ENCODE results near the gene MYO1F. TPM values are rescaled to one million over a fixed set of nuclear protein-coding genes. Genes with fewer than 3 reads are reported as not detected.

The MYO1F gene
- polyA plus RNA-seq, 2 of the 4 experiments (the other 2 are of a cell fraction), result 0.23 to 0.37 TPM

- Histone ChIP-seq H3K9me3 (no peaks in the 10 kb centered on the region), H3K4me2 (no peak overlapping the region), H3K4me3 (no peak overlapping the region), H3K4me1 (no peaks in the 10 kb centered on the region), H3K27ac (no peak overlapping the region)
- WGBS (ENCODE audit: missing lambda C conversion rate), result 91% methylated on average over 4 of the region's 4 CpGs
- ChIA-PET CTCF (no interaction called here), POLR2A (no interaction called here)
- TF ChIP-seq BCL3 (IDR thresholded peaks at IDR 0.05) (no peak), ZNF302 (CRISPR knock-in tag; IDR thresholded peaks at IDR 0.05) (no peak), CHD4 (IDR thresholded peaks at IDR 0.05; ENCODE audit: borderline replicate concordance) (no peak), JUNB (IDR thresholded peaks at IDR 0.05) (no peak), NFE2L2 (conservative IDR thresholded peaks at IDR 0.05; ENCODE audit: low read length) (no peak), USF2 (IDR thresholded peaks at IDR 0.05) (no peak), RFX5 (IDR thresholded peaks at IDR 0.05) (no peak), SMC3 (IDR thresholded peaks at IDR 0.05) (no peak)
- ATAC-seq (no peak), FAIRE-seq (no peak), DNase-seq (ENCODE audit: low read depth in 1 of 2, low spot score in 1 of 2) (no peak)
Observed at GRCh38 chr19:8477889-8478288, 99.4 kb downstream of the MYO1F start.

- ChIA-PET POLR2A (no interaction called here), CTCF (no interaction called here)
- no peak overlapping the region for H3K27ac ChIP-seq
- DNase-seq (ENCODE audit: low read depth in 1 of 2, low spot score in 1 of 2), result no peak
- H3K4me3 ChIP-seq, result no peak overlapping the region
- TF ChIP-seq HEYL (CRISPR knock-in tag; IDR thresholded peaks at IDR 0.05), result no peak
- no peak for TF ChIP-seq JUNB (IDR thresholded peaks at IDR 0.05)
- no peak for TF ChIP-seq CHD4 (IDR thresholded peaks at IDR 0.05; ENCODE audit: borderline replicate concordance)
- no peak for TF ChIP-seq EP300 (IDR thresholded peaks at IDR 0.05)
- TF ChIP-seq HES2 (IDR thresholded peaks at IDR 0.05), result no peak
- TF ChIP-seq RNF2 (IDR thresholded peaks at IDR 0.05; ENCODE audit: borderline replicate concordance, low read depth), result no peak
- TF ChIP-seq, protein P1, sequence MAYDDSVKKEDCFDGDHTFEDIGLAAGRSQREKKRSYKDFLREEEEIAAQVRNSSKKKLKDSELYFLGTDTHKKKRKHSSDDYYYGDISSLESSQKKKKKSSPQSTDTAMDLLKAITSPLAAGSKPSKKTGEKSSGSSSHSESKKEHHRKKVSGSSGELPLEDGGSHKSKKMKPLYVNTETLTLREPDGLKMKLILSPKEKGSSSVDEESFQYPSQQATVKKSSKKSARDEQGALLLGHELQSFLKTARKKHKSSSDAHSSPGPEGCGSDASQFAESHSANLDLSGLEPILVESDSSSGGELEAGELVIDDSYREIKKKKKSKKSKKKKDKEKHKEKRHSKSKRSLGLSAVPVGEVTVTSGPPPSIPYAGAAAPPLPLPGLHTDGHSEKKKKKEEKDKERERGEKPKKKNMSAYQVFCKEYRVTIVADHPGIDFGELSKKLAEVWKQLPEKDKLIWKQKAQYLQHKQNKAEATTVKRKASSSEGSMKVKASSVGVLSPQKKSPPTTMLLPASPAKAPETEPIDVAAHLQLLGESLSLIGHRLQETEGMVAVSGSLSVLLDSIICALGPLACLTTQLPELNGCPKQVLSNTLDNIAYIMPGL (CRISPR knock-in tag; IDR thresholded peaks at IDR 0.05; ENCODE audit: borderline replicate concordance), result no peak
- TF ChIP-seq PBX3 (IDR thresholded peaks at IDR 0.05), result no peak
- no peak for TF ChIP-seq RARB (CRISPR knock-in tag; IDR thresholded peaks at IDR 0.05)
- TF ChIP-seq NPAS2 (CRISPR knock-in tag; IDR thresholded peaks at IDR 0.05; ENCODE audit: borderline replicate concordance), result no peak
- TF ChIP-seq MYC (IDR thresholded peaks at IDR 0.05; ENCODE audit: borderline replicate concordance, low read length), result no peak
- no peak for TF ChIP-seq NFE2L2 (conservative IDR thresholded peaks at IDR 0.05; ENCODE audit: low read length)
- TF ChIP-seq HDAC2 (IDR thresholded peaks at IDR 0.05), result no peak
- TF ChIP-seq GATA3 (IDR thresholded peaks at IDR 0.05; ENCODE audit: borderline replicate concordance), result no peak
- TF ChIP-seq CHD2 (IDR thresholded peaks at IDR 0.05; ENCODE audit: low read length, partially characterized antibody), result no peak
- no peak for TF ChIP-seq SREBF2 (IDR thresholded peaks at IDR 0.05)
- no peak for TF ChIP-seq RFX5 (IDR thresholded peaks at IDR 0.05)
- H3K4me1 ChIP-seq, result no peaks in the 10 kb centered on the region
- no peak overlapping the region for H3K4me2 ChIP-seq
- WGBS (ENCODE audit: missing lambda C conversion rate), result 89% methylated on average over 4 of the region's 8 CpGs
- no peaks in the 10 kb centered on the region for H3K9me3 ChIP-seq
- ATAC-seq, result no peak
- FAIRE-seq, result no peak
Observed at GRCh38 chr19:8476524-8476923, 100.7 kb downstream of the MYO1F start.

Measured in A549 (cell line).